ENCODE measurements around the gene FDX1.
"Not testable (repeated sequence)": the region's sequence is repeated elsewhere in the genome, so short reads cannot be mapped to it uniquely, and the experiment has no call there.

DNA sequence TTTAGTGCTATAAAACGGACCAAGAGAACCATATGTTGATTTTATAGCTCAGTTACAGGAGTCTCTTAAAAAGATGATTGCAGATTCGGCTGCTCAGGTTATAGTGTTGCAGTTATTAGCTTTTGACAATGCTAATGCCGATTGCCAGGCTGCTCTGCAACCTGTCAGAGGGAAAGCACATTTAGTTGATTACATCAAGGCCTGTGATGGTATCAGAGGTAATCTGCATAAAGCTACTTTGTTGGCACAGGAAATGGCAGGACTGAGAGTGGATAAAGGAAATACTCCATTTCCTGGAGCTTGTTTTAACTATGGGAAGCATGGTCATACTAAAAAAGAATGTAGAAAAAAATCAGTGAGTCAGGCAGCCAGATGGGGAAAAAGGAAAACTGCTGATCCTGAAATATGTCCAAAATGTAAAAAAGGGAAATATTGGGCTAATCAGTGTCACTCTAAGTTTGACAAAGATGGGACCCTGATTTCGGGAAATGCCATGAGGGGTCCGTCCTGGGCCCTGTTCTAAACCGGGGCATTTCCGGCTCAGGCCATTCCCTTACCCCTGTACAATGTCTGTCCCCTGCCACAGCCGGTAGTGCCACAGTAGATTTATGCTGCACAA is 32.0 kb upstream of the FDX1 start:
- TF ChIP-seq, protein P1, sequence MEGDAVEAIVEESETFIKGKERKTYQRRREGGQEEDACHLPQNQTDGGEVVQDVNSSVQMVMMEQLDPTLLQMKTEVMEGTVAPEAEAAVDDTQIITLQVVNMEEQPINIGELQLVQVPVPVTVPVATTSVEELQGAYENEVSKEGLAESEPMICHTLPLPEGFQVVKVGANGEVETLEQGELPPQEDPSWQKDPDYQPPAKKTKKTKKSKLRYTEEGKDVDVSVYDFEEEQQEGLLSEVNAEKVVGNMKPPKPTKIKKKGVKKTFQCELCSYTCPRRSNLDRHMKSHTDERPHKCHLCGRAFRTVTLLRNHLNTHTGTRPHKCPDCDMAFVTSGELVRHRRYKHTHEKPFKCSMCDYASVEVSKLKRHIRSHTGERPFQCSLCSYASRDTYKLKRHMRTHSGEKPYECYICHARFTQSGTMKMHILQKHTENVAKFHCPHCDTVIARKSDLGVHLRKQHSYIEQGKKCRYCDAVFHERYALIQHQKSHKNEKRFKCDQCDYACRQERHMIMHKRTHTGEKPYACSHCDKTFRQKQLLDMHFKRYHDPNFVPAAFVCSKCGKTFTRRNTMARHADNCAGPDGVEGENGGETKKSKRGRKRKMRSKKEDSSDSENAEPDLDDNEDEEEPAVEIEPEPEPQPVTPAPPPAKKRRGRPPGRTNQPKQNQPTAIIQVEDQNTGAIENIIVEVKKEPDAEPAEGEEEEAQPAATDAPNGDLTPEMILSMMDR (IDR thresholded peaks at IDR 0.05; ENCODE audit: low read depth, low read length) = not testable (repeated sequence)
- TF ChIP-seq POLR2A (IDR thresholded peaks at IDR 0.05; ENCODE audit: extremely low read depth, insufficient read length); MYC (IDR thresholded peaks at IDR 0.05; ENCODE audit: low read depth, low read length): not testable (repeated sequence)
- TF ChIP-seq, protein P2, sequence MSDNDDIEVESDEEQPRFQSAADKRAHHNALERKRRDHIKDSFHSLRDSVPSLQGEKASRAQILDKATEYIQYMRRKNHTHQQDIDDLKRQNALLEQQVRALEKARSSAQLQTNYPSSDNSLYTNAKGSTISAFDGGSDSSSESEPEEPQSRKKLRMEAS (IDR thresholded peaks at IDR 0.05; ENCODE audit: low read depth, low read length) = not testable (repeated sequence)
